Muscle layer of duodenum (tissue), 2 donors: Measurements from ENCODE around the gene NUP153.
"Not testable (repeated sequence)": the region's sequence is repeated elsewhere in the genome, so short reads cannot be mapped to it uniquely, and the experiment has no call there.

ENCODE experiments used
- H3K27ac ChIP-seq: one replicate; pipeline ENCODE4 v1.7.0; 2013; ENCODE audit warnings: mild to moderate bottlenecking, low read length
- H3K27me3 ChIP-seq: one replicate; pipeline ENCODE4 v1.7.0; 2013; ENCODE audit warnings: low read depth, mild to moderate bottlenecking, control low read depth, low read length
- H3K36me3 ChIP-seq, 2 donors: one replicate each; pipeline ENCODE4 v1.7.0; 2013; ENCODE audit warnings: low read length in 2 of 2, control low read depth in 1 of 2, mild to moderate bottlenecking in 1 of 2; ENCODE audit not compliant: insufficient read depth in 2 of 2, control insufficient read depth in 1 of 2
- H3K4me1 ChIP-seq, 2 donors: one replicate each; pipeline ENCODE4 v1.7.0; 2013; ENCODE audit warnings: low read length in 2 of 2, mild to moderate bottlenecking in 2 of 2, control low read depth in 1 of 2, moderate library complexity in 1 of 2; ENCODE audit not compliant: insufficient read depth in 2 of 2, control insufficient read depth in 1 of 2
- H3K4me3 ChIP-seq, 2 donors: one replicate each; pipeline ENCODE4 v1.7.0; 2013; ENCODE audit warnings: low read length in 2 of 2, low read depth in 1 of 2, mild to moderate bottlenecking in 1 of 2
- H3K9me3 ChIP-seq, 2 donors: one replicate each; pipeline ENCODE4 v1.7.0; 2013; ENCODE audit warnings: low read length in 2 of 2, control low read depth in 1 of 2, mild to moderate bottlenecking in 1 of 2; ENCODE audit not compliant: control insufficient read depth in 1 of 2
- donor health status: healthy.

NUP153 gene

DNA sequence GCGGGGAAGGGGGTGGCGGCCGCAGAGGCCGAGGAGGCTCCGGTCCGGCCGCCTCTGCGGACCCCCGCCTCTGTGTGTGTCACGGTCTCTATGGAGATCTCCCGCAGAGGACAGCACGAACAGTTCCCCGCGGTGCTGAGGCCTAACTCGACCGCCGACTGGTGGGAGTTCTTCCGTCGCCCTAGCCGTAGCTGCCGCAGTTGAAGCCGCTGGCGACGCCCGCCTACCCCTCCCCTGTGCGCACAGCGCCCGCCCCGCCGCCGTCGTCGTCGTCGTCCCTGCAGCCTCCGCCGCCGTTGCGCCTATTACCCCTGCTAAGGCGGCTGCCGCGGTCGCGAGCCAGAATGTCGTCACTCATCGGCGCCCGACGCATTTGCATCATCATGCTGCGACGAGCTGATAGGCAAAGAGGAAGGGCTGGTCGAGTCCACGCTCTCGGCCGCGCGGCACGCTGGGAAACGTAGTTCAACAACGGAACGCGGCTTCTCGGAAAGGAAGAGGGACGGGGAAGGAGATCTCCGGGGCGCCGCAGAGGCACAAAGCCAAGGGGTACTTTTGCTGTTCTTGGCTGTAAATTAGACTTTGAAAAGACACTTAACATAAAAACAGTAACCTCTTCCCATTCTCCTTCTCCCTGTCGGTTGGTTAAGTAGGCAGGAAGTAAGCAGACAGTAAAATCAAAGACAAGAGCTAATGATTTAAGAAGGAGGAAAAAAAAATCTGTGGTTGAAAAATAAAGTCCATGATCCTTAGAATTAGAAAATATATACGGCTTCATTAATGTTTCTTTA is at the start of gene NUP153:
Gene NUP153 (minus strand): TSS at position 346 of the 791 bp plus-strand sequence. CDS start 538 bp downstream, outside the sequence.
- H3K36me3 ChIP-seq = peaks cover 0 to 13% of the 10 kb centered on the region in 2 donors
- H3K4me3 ChIP-seq = peak within 1 kb of the TSS; percentile 68 to 90
- H3K9me3 ChIP-seq = no peaks in the 10 kb centered on the region
- no peaks in the 10 kb centered on the region for H3K27me3 ChIP-seq
- H3K4me1 ChIP-seq = peaks cover 10 to 23% of the 10 kb centered on the region in 2 donors
- peak within 1 kb of the TSS; percentile 96 for H3K27ac ChIP-seq

DNA sequence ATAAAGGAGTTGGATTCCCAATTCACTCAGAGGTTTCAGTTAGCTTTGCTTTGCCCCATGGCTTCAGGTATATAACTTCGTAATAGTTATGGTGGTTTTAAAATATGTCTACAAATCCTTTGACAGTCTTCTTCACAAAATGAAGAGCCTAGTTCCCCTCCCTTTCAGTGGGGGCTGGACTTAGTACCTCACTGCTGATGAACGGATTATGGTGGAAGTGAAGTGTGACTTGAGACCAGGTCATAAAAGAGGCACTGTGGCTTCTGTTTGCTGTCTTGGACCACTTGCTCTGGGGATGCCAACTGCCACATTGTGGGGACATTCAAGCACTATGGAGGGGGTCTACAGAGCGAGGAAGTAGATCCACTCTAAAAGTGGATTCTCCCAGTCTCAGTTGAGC is 47.5 kb upstream of the NUP153 start:
- no peaks in the 10 kb centered on the region for H3K4me1 ChIP-seq
- H3K9me3 ChIP-seq = no peaks in the 10 kb centered on the region
- H3K4me3 ChIP-seq = no peak overlapping the region

DNA sequence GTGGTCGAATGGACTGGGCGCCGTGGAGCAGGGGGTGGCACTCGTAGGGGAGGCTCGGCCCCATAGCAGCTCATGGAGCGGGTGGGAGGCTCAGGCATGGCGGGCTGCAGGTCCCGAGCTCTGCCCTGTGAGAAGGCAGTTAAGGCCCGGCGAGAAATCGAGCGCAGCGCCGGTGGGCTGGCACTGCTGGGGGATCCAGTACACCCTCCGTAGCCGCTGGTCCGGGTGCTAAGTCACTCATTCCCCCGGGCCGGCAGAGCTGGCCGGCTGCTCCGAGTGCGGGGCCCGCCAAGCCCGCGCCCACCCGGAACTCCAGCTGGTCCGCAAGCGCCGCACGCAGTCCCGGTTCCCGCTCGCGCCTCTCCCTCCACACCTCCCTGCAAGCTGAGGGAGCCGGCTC is 38.6 kb upstream of the NUP153 start:
- H3K4me3 ChIP-seq, H3K4me1 ChIP-seq, H3K27ac ChIP-seq, H3K36me3 ChIP-seq, H3K27me3 ChIP-seq, H3K9me3 ChIP-seq: not testable (repeated sequence)

More for the DNA sequence above, 47.5 kb upstream of the NUP153 start:
- no peaks in the 10 kb centered on the region for H3K27me3 ChIP-seq
- H3K36me3 ChIP-seq = peaks cover 0 to 4% of the 10 kb centered on the region in 2 donors
- H3K27ac ChIP-seq = no peak overlapping the region

DNA sequence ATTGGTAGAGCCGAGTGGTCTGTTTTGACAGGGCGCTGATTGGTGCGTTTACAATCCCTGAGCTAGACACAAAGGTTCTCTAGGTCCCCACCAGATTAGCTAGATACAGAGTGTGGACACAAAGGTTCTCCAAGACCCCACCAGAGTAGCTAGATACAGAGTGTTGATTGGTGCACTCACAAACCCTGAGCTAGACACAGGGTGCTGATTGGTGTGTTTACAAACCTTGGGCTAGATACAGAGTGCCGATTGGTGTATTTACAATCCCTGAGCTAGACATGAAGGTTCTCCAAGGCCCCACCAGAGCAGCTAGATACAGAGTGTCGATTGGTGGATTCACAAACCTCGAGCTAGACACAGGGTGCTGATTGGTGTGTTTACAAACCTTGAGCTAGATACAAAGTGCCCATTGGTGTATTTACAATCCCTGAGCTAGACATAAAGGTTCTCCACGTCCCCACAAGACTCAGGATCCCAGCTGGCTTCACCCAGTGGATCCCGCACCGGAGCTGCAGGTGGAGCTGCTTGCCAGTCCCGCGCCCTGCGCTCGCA is 38.1 kb upstream of the NUP153 start:
- not testable (repeated sequence) for H3K4me1 ChIP-seq, H3K27me3 ChIP-seq, H3K36me3 ChIP-seq, H3K9me3 ChIP-seq, H3K4me3 ChIP-seq, H3K27ac ChIP-seq

DNA sequence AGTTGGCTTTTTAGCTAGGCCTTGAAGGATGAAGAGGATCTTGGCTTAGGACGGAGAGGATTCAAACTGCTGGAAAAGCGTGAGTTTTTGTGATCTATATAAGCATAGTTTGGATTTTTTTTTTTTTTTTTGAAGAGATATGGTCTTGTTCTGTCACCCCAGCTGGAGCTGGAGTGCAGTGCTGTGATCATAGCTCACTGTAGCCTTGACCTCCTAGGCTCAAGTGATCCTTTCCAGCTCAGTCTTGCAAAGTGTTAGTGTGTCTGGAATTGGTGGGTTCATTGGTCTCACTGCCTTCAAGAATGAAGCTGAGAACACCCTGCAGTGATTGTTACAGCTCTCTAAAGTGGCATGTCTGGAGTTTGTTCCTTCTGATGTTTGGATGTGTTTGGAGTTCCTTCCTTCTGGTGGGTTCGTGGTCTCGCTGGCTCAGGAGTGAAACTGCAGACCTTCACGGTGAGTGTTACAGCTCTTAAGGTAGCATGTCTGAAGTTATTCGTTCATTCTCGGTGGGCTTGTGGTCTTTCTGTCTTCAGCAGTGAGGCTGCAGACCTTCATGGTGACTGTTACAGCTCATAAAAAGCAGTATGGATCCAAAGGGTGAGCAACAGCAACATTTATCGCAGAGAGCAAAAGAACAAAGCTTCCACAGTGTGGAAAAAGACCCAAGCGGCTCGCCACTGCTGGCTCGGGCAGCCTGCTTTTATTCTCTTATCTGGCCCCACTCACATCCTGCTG is 37.5 kb upstream of the NUP153 start:
- Histone ChIP-seq H3K36me3 (no peaks in the 10 kb centered on the region), H3K9me3 (no peaks in the 10 kb centered on the region), H3K4me3 (no peak overlapping the region), H3K27me3 (no peaks in the 10 kb centered on the region), H3K4me1 (peaks cover 0 to 5% of the 10 kb centered on the region in 2 donors), H3K27ac (no peak overlapping the region)

DNA sequence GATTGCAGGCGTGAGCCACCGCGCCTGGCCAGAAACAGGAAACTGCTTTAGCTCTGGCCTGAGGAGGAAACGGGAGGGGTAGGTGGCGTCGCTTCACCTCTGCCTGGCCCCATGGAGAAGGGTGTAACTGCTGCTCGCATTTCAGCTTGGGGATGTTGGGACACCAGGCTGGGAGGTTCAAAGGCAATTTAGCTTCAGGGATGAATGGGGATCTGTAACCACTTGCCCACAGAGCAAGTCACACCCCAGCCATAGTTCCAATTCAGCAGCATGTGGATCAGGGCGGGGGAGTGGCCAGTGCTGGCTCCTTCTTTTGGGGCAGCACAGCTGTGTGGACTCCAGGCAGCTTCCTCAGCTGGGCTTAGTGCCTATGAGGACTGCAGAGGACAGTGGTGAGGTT is 34.8 kb upstream of the NUP153 start:
- H3K27ac ChIP-seq = no peak overlapping the region
- no peaks in the 10 kb centered on the region for H3K36me3 ChIP-seq
- H3K9me3 ChIP-seq = peaks cover 0 to 11% of the 10 kb centered on the region in 2 donors

DNA sequence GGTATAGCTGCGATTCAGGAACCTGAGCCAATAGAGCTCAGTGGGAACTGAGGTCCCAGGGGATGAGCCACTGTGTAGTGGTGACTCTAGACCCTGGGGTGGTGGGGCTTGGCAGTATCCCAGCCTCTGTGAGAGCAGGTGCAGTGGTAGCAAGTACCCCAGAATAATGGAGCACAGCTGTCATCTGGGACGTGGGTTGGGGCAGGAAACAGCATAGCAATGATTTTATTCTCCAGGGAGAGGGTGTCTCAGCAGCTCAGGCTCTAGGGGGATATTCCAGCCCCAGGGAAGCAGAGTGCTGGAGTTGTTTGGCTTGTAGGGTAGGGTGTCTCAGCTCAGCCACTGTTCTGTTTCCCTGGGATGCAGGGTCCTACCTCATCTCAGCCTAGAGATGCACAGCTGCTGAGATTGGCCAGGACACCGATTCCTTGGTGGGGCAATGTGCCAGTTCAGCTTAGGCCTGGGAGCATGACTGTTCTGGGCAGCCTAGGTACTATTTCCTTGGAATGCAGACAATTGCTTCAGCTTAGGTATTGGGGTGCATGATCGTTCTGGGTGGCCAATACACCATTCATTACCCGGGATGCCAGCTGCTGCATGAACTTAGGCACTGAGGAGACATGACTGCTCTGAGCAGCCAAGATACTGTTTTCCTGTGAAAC is 34.0 kb upstream of the NUP153 start:
- no peak overlapping the region for H3K4me3 ChIP-seq
- H3K9me3 ChIP-seq = peaks cover 0 to 11% of the 10 kb centered on the region in 2 donors
- no peak overlapping the region for H3K27ac ChIP-seq
- no peaks in the 10 kb centered on the region for H3K27me3 ChIP-seq
- peaks cover 0 to 5% of the 10 kb centered on the region in 2 donors for H3K4me1 ChIP-seq
- no peaks in the 10 kb centered on the region for H3K36me3 ChIP-seq

More for the DNA sequence above, 34.8 kb upstream of the NUP153 start:
- H3K27me3 ChIP-seq = no peaks in the 10 kb centered on the region
- no peak overlapping the region for H3K4me3 ChIP-seq
- peaks cover 0 to 5% of the 10 kb centered on the region in 2 donors for H3K4me1 ChIP-seq

DNA sequence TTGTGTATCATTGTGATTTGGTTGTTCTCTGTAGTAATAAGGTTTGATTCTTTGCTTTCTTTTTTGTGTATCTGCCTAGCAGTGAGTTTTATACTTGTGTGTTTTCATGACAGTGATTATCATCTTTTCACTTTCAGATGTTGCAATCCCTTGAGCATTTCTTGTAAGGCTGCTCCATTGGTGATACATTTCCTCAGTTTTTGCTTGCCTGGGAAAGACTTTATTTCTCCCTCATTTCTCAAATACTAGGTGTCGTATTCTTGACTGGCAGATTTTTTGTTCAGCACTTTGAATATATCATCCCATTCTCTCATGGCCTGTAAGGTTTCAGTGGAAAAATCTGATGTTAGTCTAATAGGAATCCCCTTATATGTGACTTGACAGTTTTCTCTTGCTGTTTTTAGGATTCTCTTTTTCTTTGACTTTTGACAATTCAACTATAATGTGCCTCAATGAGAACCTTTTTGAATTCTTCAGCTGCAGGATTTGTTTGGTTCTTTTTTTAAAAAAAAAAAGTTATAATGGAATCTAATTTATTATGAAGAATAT is 31.1 kb upstream of the NUP153 start:
- H3K4me1 ChIP-seq = peaks cover 0 to 5% of the 10 kb centered on the region in 2 donors
- no peak overlapping the region for H3K27ac ChIP-seq
- no peaks in the 10 kb centered on the region for H3K36me3 ChIP-seq
- H3K4me3 ChIP-seq = no peak overlapping the region
- H3K27me3 ChIP-seq = no peaks in the 10 kb centered on the region
- H3K9me3 ChIP-seq = peaks cover 0 to 11% of the 10 kb centered on the region in 2 donors

DNA sequence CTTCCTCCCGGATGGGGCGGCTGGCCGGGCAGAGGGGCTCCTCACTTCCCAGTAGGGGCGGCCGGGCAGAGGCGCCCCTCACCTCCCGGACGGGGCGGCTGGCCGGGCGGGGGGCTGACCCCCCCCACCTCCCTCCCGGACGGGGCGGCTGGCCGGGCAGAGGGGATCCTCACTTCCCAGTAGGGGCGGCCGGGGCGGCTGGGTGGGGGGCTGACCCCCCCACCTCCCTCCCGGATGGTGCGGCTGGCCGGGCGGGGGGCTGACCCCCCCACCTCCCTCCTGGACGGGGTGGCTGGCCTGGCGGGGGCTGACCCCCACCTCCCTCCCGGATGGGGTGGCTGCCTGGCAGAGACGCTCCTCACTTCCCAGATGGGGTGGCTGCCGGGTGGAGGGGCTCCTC is 28.6 kb upstream of the NUP153 start:
- H3K27me3 ChIP-seq, H3K4me1 ChIP-seq, H3K36me3 ChIP-seq, H3K4me3 ChIP-seq, H3K27ac ChIP-seq: not testable (repeated sequence)
- H3K9me3 ChIP-seq = peaks cover 0 to 11% of the 10 kb centered on the region in 2 donors

DNA sequence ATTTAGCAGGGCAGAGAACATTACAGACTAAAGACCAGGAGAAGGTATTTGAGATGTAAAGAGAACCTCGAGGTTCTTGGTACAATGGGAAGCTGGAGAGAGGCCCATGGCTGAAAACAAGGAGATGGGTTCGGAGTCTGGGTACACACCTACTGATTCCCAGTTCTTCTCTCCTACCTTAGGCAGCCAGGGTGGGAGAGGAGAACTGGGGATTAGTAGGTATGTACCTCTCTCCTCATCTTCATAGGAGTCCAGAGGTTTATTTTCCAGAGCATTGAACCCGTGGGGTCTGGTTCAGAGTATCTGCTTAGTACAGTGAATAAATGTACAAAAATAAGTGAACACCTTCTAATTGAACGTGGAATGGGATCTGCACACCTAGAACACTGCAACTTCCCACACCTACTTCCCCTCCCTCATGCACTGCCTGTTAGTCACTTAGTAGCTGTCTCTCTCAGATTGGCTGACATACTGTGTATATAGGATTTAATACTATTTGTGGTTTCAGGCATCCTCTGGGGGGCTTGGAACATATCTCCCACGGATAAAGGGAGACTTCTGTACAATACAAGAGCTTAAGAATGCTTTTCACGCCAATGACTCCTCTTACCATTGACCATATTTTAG is 23.5 kb upstream of the NUP153 start:
- Histone ChIP-seq H3K9me3 (no peaks in the 10 kb centered on the region), H3K4me1 (no peaks in the 10 kb centered on the region), H3K4me3 (no peak overlapping the region), H3K36me3 (no peaks in the 10 kb centered on the region), H3K27me3 (no peaks in the 10 kb centered on the region), H3K27ac (no peak overlapping the region)
